GM23248 (cell line): ENCODE results near the gene FGFBP3. TPM values are rescaled to one million over a fixed set of nuclear protein-coding genes. Genes with fewer than 3 reads are reported as not detected.

Experiments used
- DNase-seq: peaks from one replicate; pipeline ENCODE4 v3.0.0-alpha.2; 2015
- H2AFZ ChIP-seq: fragments of 200-600 bp; sonication (generic); 2 replicates; pipeline ENCODE4 v1.6.1; 2016; ENCODE audit warnings: antibody characterized with exemption
- H3F3A ChIP-seq: fragments of 200-600 bp; sonication (generic); 2 replicates; pipeline ENCODE4 v1.6.1; 2016; ENCODE audit warnings: mild to moderate bottlenecking, antibody characterized with exemption, mixed run types; ENCODE audit not compliant: insufficient read depth
- H3K27ac ChIP-seq: fragments of 200-600 bp; sonication (generic); 2 replicates; pipeline ENCODE4 v1.5.1; 2016; ENCODE audit warnings: mild to moderate bottlenecking
- H3K27me3 ChIP-seq: fragments of 200-600 bp; sonication (generic); replicated peaks from 2 replicates; pipeline ENCODE4 v1.6.1; 2016; ENCODE audit warnings: mild to moderate bottlenecking; ENCODE audit not compliant: insufficient read depth
- H3K36me3 ChIP-seq: fragments of 200-600 bp; sonication (generic); 2 replicates; pipeline ENCODE4 v1.6.1; 2016; ENCODE audit warnings: low read depth, mild to moderate bottlenecking
- H3K4me1 ChIP-seq: fragments of 200-600 bp; sonication (generic); 2 replicates; pipeline ENCODE4 v1.6.1; 2016; ENCODE audit warnings: mild to moderate bottlenecking; ENCODE audit not compliant: insufficient read depth
- H3K4me2 ChIP-seq: fragments of 200-600 bp; sonication (generic); one replicate; pipeline ENCODE4 v1.6.1; 2016; ENCODE audit warnings: mild to moderate bottlenecking; ENCODE audit not compliant: unreplicated experiment
- H3K4me3 ChIP-seq: fragments of 200-600 bp; sonication (generic); 2 replicates; pipeline ENCODE4 v1.5.1; 2016; ENCODE audit warnings: mild to moderate bottlenecking
- H3K79me2 ChIP-seq: fragments of 200-600 bp; sonication (generic); 2 replicates; pipeline ENCODE4 v1.6.1; 2016; ENCODE audit warnings: mild to moderate bottlenecking; ENCODE audit not compliant: insufficient read depth
- H3K9ac ChIP-seq: fragments of 200-600 bp; sonication (generic); 2 replicates; pipeline ENCODE4 v1.6.1; 2016; ENCODE audit warnings: mild to moderate bottlenecking
- H3K9me2 ChIP-seq: fragments of 200-600 bp; sonication (generic); 2 replicates; pipeline ENCODE4 v1.6.1; 2016; ENCODE audit warnings: mixed run types, mild to moderate bottlenecking, moderate library complexity; ENCODE audit not compliant: insufficient read depth
- H3K9me3 ChIP-seq: fragments of 200-600 bp; sonication (generic); one replicate; pipeline ENCODE4 v1.6.1; 2017; ENCODE audit warnings: low read depth
- H4K20me1 ChIP-seq: fragments of 200-600 bp; sonication (generic); 2 replicates; pipeline ENCODE4 v1.6.0; 2016; ENCODE audit not compliant: insufficient read depth
- EZH2 ChIP-seq: fragments of 200-600 bp; sonication (generic); IDR thresholded peaks from 2 replicates; pipeline ENCODE4 v1.6.1; 2018; ENCODE audit warnings: antibody characterized with exemption, mild to moderate bottlenecking; ENCODE audit not compliant: insufficient read depth, poor library complexity, severe bottlenecking
- EZH2phosphoT487 ChIP-seq: fragments of 200-600 bp; sonication (generic); IDR thresholded peaks from 2 replicates; pipeline ENCODE4 v1.6.1; 2018; ENCODE audit warnings: antibody characterized with exemption, moderate library complexity, mild to moderate bottlenecking, low read depth; ENCODE audit not compliant: insufficient read depth
- WGBS, 2 experiments: methylation state at CpG; one replicate each; pipeline ENCODE4 v1.1.6; 2015 to 2017; ENCODE audit warnings: low lambda C conversion rate in 2 of 2, low coverage in 1 of 2; ENCODE audit errors: missing lambda C conversion rate in 2 of 2; 5-methylcytosine and 5-hydroxymethylcytosine counted together
- in situ Hi-C: fragments of 300-500 bp; cut with MboI; formaldehyde crosslinking; loops from 2 replicates; pipeline ENCODE4 v1.15.0; 2020
- polyA plus RNA-seq: library from polyadenylated mRNA; unstranded; fragments of >200 nt; fragmentation: Nextera tagmentation; extraction: Ambion mirVana; gene quantifications from 2 replicates; pipeline ENCODE4 v1.2.1, GENCODE V29; 2016
- total RNA-seq: library from RNA; depleted of rRNA; stranded (reverse); fragments of >200 nt; shearing (Covaris generic); gene quantifications from 2 replicates; pipeline ENCODE4 v1.2.3, GENCODE V29; 2014

FGFBP3 gene
- total and polyA plus RNA-seq, 2 experiments from 2014 or later: 0.32 to 0.61 TPM

GRCh38 chr10:91884536-91884935 lies 24.8 kb downstream of the FGFBP3 start:
- no peaks in the 10 kb centered on the region for H3F3A ChIP-seq
- no peaks in the 10 kb centered on the region for H3K36me3 ChIP-seq
- no peaks in the 10 kb centered on the region for H3K27me3 ChIP-seq
- WGBS, 2 experiments: 96 to 100% methylated on average over 1 of the region's 1 CpG
- H3K9me3 ChIP-seq: no peaks in the 10 kb centered on the region
- no peaks in the 10 kb centered on the region for H3K9me2 ChIP-seq
- 0 out of 2 replicates have a peak, but pooled peaks cover 8% of the 10 kb centered on the region for H3K4me1 ChIP-seq
- no peak overlapping the region for H3K9ac ChIP-seq
- DNase-seq: no peak
- H4K20me1 ChIP-seq: no peaks in the 10 kb centered on the region
- no peaks in the 10 kb centered on the region for H3K79me2 ChIP-seq
- TF ChIP-seq EZH2phosphoT487: no peak
- in situ Hi-C loops: no loop called here
- no peak overlapping the region for H2AFZ ChIP-seq
- no peak overlapping the region for H3K4me3 ChIP-seq
- H3K4me2 ChIP-seq: no peak overlapping the region
- H3K27ac ChIP-seq: no peak overlapping the region

DNA sequence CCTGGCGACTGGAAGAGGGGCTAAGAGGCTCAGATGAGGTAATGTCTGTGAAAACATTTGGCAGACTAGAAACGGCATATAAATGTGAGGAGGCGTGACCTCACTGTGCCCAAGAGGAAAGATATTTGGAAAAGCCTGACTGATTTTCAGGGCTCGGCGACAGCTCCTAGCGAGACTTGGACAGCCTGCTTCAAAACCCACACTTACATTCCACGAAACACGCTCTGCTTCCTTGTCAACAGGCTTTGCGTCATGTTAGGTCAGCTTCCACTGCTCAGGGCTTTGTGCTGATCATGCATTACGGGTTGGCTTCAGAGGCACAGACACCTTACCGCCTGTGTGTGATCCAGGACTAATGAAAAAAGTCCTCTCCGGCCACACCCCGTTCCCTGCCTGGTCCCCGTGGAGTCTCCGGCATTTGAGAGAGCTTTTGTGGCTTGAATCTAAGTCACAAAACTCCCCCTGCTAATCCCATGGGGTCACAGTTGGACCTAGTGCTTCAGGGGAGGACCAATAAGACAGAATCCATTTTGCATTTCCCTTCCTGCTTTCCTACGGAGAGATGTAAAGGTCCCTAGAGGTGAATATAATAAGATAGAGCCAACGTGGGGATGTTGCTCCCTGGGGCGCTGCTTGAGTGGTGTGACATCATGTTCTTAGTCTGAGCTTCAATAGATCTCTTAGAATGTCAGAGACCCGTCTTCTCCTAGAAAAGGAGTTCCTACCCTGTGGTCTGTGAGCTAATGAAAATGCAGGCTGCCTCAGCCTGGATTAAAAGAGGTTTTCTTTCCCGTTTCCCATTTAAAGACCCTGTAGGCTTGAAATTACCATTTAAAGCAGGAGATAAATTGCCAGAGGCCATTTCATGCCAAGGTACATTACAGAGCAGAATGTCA lies 25.5 kb downstream of the FGFBP3 start:
- peak; percentile 75 for DNase-seq
- Histone ChIP-seq H4K20me1 (no peaks in the 10 kb centered on the region), H3K9ac (no peak overlapping the region), H3K27ac (no peak overlapping the region), H2AFZ (peak overlapping the region; percentile 65), H3F3A (no peaks in the 10 kb centered on the region), H3K36me3 (no peaks in the 10 kb centered on the region), H3K9me2 (no peaks in the 10 kb centered on the region), H3K4me3 (peak overlapping the region; percentile 46; the same call in 1 of the 2 replicates), H3K9me3 (no peaks in the 10 kb centered on the region), H3K79me2 (no peaks in the 10 kb centered on the region), H3K27me3 (no peaks in the 10 kb centered on the region), H3K4me1 (0 out of 2 replicates have a peak, but pooled peaks cover 8% of the 10 kb centered on the region), H3K4me2 (peak overlapping the region; percentile 34)
- TF ChIP-seq EZH2 (no peak), EZH2phosphoT487 (no peak)
- in situ Hi-C loops: no loop called here
- WGBS, 2 experiments: 25 to 26% methylated on average over 20 of the region's 20 CpGs

GRCh38 chr10:91880310-91880709 lies 29.0 kb downstream of the FGFBP3 start:
- Histone ChIP-seq H3K9me2 (no peaks in the 10 kb centered on the region), H3K4me3 (no peak overlapping the region), H3F3A (no peaks in the 10 kb centered on the region), H3K4me1 (no peaks in the 10 kb centered on the region), H4K20me1 (no peaks in the 10 kb centered on the region), H3K36me3 (no peaks in the 10 kb centered on the region), H3K27ac (no peak overlapping the region), H2AFZ (peak overlapping the region; percentile 35; the same call in 1 of the 2 replicates), H3K9me3 (no peaks in the 10 kb centered on the region), H3K79me2 (no peaks in the 10 kb centered on the region), H3K27me3 (no peaks in the 10 kb centered on the region), H3K4me2 (no peak overlapping the region), H3K9ac (no peak overlapping the region)
- TF ChIP-seq EZH2phosphoT487 (no peak), EZH2 (no peak)
- WGBS, 2 experiments: 15 to 19% methylated on average over 3 of the region's 3 CpGs
- in situ Hi-C loops: no loop called here
- peak; percentile 14 for DNase-seq

DNA sequence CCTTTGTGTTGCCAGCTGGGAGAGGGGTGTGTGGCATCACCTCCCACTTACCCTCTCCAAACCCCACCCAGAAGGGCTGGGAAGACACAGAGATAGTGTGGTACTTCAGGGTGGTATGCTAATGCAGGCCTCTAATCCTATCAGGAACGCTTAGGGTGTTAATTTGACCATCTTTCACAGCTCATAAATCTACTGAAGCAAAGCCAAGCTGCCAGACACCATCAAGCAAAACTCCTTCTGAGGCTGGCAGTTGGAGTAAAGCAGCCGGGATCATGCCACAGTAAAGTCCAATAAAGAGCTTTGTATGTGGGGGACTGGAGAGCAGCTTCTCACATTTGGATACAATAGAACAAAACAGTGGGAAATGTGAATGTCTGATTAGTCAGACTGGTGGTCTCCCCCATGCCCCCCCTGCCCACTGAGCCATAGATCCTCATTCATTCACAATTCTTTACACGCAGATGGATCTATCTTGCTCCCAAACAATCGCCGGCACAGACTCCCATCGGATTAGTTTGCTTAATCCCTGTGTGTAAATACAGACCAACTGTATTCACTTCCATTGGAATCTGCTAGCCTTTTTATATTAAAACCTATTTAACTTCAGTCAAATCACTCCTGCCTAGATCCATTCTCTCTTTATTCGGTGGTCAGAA lies 29.6 kb downstream of the FGFBP3 start:
- H3K4me3 ChIP-seq: no peak overlapping the region
- no peak for TF ChIP-seq EZH2
- no peak for TF ChIP-seq EZH2phosphoT487
- H3K4me1 ChIP-seq: no peaks in the 10 kb centered on the region
- 23 to 31% methylated on average over 7 of the region's 7 CpGs for WGBS, 2 experiments
- H3K9me3 ChIP-seq: no peaks in the 10 kb centered on the region
- no peaks in the 10 kb centered on the region for H3K36me3 ChIP-seq
- H3K27ac ChIP-seq: no peak overlapping the region
- H2AFZ ChIP-seq: peak overlapping the region; percentile 35; the same call in 1 of the 2 replicates
- H3K27me3 ChIP-seq: no peaks in the 10 kb centered on the region
- no peak overlapping the region for H3K9ac ChIP-seq
- no peak for DNase-seq
- H3K9me2 ChIP-seq: no peaks in the 10 kb centered on the region
- no peak overlapping the region for H3K4me2 ChIP-seq
- H4K20me1 ChIP-seq: no peaks in the 10 kb centered on the region
- H3K79me2 ChIP-seq: no peaks in the 10 kb centered on the region
- in situ Hi-C loops: no loop called here
- H3F3A ChIP-seq: no peaks in the 10 kb centered on the region
